Gastrocnemius medialis (tissue), 4 donors: ENCODE measurements around the gene TLX3.

Experiments
- CTCF ChIP-seq, 5 experiments: fragments of 450-650 bp in 3 of 5; fragments of 200-600 bp in 2 of 5; sonication (generic) in 2 of 5; IDR thresholded peaks in 4 of 5; conservative IDR thresholded peaks in 1 of 5; 1 replicate in 4 of 5; 2 replicates in 1 of 5; pipeline ENCODE4 v1.5.1; 2016 to 2019; ENCODE audit warnings: antibody characterized with exemption in 5 of 5, mild to moderate bottlenecking in 3 of 5, moderate library complexity in 3 of 5
- POLR2A ChIP-seq, 2 donors: fragments of 450-650 bp; IDR thresholded peaks; one replicate each; pipeline ENCODE4 v1.6.1; 2017; ENCODE audit warnings: antibody characterized with exemption in 2 of 2, mild to moderate bottlenecking in 2 of 2, moderate library complexity in 2 of 2

- TF ChIP-seq CTCF (IDR thresholded peaks at IDR 0.05 in 4 of 5, conservative IDR thresholded peaks at IDR 0.05 in 1 of 5) (no peak), POLR2A (IDR thresholded peaks at IDR 0.05) (no peak)
Observed at GRCh38 chr5:171313481-171314206, 4.6 kb downstream of the TLX3 start.
